GM21737 (cell line): ENCODE data around the gene ILF2.
"Not testable (repeated sequence)": the region's sequence is repeated elsewhere in the genome, so short reads cannot be mapped to it uniquely, and the experiment has no call there.

ENCODE experiments used
- ATAC-seq: cut with Tn5 transposase; IDR thresholded peaks from one replicate; pipeline ENCODE4 v1.9.1; 2021; ENCODE audit warnings: mild to moderate bottlenecking, moderate library complexity; ENCODE audit not compliant: unreplicated experiment

ILF2 gene

GRCh38 chr1:153670859-153671627, at the start of gene ILF2:
Gene ILF2, minus strand, starts transcription at chr1:153670993. Its CDS starts 71 bp downstream, at chr1:153670922.
- ATAC-seq = peak; percentile 88

DNA sequence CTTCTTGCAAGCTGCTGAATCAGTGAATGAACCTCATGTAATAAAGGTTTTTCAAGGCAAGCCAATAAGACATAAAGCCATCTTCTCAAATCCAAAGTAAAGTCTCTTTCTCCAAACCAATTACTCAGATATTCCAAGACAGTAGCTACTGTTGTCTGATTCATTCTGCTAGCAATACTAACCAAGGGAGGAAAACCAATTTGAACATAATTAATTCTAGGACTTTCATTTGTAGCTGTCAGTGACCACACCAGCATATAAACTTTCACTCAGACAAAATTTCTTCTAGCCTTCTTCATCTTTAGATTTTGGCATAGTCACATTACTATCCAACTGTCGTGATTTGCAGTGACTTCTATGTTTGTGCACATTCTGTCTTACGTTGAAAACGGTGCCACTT, 46.5 kb upstream of the ILF2 start:
- no peak for ATAC-seq

GRCh38 chr1:153716211-153716610, 45.4 kb upstream of the ILF2 start:
- not testable (repeated sequence) for ATAC-seq

DNA sequence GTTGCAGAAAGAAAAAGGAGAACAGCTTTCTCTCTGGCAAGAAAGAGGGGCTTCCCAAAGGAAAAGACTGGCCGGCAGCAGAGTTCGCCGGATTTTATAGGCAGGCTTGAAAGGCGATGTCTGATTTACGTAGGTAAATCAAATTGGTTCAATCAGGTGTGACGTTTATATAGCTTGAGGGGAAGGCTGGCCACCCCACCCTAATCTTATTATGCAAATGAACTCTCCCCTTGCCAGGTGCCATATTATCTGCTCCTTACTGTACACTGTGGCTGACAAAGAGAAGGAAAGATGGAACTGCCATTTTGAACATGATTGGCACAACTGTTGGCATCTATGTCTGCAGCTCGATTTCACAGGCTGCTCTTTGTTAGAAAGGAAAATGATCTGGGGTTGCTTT, 40.2 kb upstream of the ILF2 start:
- ATAC-seq = no peak

DNA sequence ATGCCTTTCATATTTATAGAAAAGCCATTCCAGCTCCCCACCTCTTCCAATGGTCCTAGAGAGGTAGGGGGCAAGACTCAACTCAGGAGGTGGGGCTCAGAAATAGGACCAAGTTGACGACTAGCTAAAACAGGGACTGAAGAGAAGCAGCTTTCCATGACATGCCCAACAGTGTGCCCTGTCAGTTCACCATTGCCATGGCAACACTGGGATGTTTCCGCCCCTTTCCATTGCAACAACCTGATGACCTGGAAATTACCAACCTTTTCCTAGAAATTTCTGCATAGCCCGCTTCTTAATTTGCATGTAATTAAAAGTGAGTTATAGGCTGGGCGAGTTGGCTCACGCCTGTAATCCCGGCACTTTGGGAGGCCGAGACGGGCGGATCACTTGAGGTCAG, 34.7 kb upstream of the ILF2 start:
- no peak for ATAC-seq

DNA sequence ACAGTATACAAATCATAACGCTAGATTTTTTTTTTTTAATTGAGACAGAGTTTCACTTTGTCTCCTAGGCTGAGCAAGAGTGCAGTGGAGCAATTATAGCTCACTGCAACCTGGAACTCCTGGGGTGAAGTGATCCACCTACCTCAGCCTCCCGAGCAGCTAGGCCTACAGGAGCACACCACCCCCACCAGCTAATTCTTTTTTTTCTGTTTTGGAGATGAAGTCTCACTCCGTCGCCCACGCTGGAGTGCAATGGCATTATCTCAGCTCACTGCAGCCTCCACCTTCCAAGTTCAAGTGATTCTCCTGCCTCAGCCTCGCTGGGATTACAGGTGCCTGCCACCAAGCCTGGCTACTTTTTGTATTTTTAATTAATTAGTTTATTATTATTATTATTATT, 29.0 kb upstream of the ILF2 start:
- no peak for ATAC-seq

DNA sequence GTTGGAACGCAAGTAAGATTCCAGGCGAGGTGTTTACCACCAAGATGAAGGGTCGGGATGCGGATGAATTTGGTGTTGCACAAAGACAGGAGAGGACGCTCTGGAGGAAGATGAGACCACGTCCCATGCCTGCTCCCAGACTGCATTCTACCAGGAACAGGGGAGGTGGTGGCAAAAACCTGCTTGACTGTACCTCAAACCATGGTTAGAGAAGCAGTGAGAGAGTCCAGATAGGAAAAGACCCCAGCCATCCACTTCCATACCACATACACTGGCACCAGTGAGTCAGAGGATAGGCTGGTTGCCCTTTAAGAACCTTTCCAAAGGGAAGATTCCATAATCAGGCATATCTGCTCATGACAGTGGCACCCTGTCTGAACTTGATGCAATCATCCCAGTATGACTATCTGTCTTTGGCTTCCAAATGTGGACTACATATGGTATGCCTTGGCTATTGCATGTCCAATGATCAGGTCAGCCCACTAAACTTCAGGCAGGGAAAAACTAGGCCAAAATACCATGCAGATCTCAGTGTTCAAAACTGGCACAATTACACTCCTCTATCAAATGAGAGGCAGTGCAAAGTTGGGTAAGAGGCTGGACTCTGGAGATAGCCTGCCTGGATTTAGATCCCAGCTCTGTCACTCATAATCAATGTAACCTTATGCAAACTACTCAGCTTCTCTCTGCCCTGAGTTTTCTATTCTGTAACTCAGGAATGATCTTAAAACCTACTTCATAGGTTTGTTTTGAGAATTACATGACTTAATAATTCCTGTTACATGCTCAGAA, 28.3 kb upstream of the ILF2 start:
- ATAC-seq = no peak

GRCh38 chr1:153698020-153698922, 27.5 kb upstream of the ILF2 start:
- no peak for ATAC-seq

- no peak for ATAC-seq
These were observed 26.6 kb upstream of the ILF2 start for GRCh38 chr1:153697191-153698019.

- no peak for ATAC-seq
These were observed 25.9 kb upstream of the ILF2 start for GRCh38 chr1:153696741-153697140.

DNA sequence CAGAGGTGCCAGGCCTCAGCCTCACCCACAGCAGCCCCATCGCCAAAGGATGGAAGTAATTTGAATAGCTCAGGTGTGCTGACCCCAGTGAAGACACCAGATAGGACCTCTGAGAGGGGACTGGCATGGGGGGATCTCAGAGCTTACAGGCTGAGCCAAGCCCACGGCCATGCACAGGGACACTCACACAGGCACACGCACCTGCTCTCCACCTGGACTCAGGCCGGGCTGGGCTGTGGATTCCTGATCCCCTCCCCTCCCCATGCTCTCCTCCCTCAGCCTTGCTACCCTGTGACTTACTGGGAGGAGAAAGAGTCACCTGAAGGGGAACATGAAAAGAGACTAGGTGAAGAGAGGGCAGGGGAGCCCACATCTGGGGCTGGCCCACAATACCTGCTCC, 22.7 kb upstream of the ILF2 start:
- no peak for ATAC-seq

DNA sequence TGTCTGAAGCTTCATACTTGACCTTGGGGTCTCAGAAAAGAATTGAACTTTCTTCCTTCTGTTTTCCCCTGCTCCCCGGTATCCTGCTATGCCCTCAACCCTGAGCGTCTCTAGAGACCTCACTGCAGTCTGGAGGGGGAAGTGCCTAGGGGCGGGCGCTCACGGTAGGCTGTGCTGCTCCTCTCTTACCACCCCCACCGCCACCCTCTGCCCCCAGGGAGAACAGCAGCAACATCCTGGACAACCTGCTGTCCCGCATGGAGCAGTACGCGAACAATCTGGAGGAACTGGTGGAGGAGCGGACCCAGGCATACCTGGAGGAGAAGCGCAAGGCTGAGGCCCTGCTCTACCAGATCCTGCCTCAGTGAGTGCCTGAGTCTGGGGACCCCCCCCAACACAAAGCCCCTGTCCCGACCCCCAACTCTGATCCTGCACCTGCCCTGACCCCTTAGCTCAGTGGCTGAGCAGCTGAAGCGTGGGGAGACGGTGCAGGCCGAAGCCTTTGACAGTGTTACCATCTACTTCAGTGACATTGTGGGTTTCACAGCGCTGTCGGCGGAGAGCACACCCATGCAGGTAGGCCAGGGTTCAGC, 18.0 kb upstream of the ILF2 start:
- no peak for ATAC-seq

DNA sequence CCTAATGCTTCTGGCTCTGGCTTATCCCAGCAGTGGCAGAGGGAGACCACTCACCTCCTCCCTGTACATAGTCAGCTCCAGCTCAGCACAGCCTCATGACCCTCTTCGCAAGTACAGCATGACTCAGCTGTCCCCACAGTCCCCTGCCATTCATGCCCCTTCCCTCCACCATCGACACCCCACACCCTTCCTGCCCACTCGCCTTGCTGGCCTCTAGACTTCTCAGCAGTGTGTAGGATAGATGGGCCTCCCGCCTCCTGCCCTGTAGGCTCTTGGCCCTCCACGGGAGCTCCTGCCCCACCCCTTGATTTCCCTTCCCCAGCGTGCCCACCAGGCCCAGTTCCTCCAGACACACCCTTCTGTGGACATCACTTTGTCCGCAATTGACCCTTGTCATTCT, 17.5 kb upstream of the ILF2 start:
- ATAC-seq = no peak

DNA sequence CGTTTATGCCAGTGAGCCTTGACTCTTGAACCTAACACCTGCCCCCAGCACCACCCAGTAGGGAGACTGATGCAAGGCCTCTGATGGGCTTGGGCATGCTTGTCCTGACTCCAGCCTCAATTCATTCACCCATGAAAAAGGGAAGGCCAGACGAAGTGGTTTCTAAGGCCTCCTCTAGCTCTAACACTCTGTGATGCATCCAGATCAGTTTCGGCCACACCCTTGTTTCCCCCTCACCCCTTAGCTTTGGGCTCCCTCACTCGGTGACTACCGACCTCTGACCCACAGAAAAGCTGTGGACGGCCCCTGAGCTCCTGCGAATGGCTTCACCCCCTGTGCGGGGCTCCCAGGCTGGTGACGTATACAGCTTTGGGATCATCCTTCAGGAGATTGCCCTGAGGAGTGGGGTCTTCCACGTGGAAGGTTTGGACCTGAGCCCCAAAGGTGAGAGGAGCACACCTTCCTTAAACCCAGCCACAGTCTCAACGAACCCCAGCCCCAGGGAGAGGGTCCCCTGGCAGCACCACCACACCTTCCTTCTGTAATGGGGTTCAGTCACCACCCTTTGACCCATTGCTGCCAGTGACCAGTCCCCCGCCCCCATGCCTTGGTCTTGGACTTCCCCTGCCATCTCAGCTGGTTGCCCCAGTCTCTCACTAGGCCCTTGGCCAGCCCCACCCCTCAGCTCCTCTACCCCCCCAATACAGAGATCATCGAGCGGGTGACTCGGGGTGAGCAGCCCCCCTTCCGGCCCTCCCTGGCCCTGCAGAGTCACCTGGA, 16.7 kb upstream of the ILF2 start:
- no peak for ATAC-seq

DNA sequence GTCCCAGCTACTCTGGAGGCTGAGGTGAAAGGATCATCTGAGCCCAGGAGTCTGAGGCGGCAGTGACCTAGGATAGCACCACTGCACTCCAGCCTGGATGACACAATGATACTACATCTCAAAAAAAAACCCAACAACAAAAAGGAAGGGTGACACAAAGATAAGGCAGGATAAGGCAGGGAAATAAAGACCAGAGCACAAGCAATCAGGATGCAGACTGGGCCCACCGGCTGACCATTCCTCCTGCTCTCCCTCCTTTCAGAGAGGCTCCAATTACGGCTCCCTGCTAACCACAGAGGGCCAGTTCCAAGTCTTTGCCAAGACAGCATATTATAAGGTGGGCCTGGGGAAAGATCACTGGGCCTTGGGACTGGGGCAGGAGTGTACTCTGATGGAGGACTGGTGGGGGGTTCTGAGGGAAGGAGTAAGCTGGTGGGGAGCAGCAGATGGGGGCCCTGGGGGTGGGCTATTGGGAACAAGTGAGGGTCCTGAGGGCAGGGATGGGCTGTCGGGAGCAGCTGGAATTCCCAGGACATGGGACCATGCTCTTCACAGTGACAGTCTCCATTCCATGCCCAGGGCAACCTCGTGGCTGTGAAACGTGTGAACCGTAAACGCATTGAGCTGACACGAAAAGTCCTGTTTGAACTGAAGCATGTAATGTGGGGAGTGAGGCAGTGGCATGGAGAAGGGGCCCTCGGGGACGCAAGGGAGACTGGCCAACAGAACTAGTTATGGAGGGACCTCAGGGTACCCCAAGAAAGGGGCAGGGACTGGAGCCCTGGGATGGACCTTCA, 14.9 kb upstream of the ILF2 start:
- ATAC-seq = no peak

- no peak for ATAC-seq
These were observed 14.1 kb upstream of the ILF2 start for GRCh38 chr1:153684892-153685291.

DNA sequence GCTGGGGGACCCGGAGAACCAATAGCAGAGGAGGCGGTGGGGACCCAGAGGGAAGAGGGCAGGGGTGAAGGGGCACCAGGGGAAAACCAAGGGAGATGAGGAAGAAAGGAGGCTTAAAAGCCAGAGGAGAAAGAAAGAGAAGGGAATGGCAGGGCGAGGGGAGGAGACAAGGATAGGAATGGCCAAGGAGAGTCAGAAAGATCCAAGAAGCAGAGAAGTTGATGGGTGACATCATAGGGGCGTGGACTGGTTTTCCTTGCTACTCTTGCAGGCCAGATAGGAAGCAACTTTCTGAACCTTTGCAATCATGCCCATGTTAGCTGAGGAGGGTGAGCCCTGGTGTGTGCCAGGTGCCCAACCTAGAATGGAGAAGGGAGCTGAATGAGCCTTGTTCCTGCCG, 13.1 kb upstream of the ILF2 start:
- no peak for ATAC-seq

GRCh38 chr1:153682730-153683129, 11.9 kb upstream of the ILF2 start:
- no peak for ATAC-seq

GRCh38 chr1:153680120-153680403, 9.3 kb upstream of the ILF2 start:
- ATAC-seq = no peak
